ENCODE measurements around the gene PDE3B. TPM values are rescaled to one million over a fixed set of nuclear protein-coding genes. Genes with fewer than 3 reads are reported as not detected.

PDE3B gene
- total and polyA plus RNA-seq, 2 of the 8 experiments (the other 6 are each of a cell fraction or from before 2014, with no cell fraction given) = 2.7 to 10.9 TPM

DNA sequence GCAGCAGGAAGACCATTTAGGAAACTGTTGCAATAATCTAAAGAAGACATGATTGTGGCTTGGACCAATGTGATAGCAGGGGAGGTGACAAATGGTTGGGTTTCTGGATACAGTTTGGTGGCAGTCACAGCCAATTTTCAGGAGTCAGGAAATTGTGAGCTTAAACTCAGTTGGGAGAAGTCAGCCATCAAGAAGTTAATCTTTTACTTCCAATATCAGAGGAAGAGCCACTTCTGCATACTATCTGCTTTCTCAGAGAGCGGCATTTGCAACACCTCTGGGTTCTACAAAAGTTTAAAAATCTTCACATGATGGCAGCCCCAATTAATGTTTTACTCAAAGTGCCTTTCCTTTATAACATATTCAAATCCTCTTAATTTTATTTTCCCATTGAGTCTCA lies 33.7 kb upstream of the PDE3B start (continued):
- TF ChIP-seq CTBP2 (IDR thresholded peaks at IDR 0.05; ENCODE audit: borderline replicate concordance, insufficient read depth, insufficient read length, low read length) = no peak
- no peak for TF ChIP-seq MAX (IDR thresholded peaks at IDR 0.05)
- no peak for TF ChIP-seq TAF1 (IDR thresholded peaks at IDR 0.05; ENCODE audit: low read depth, low read length)

Data from H1 (cell line).